Epithelial cell of esophagus (primary cell): ENCODE results near the gene TIGD1.

ENCODE experiments used
- DNase-seq: peaks from one replicate; pipeline ENCODE4 v3.0.0; 2010; ENCODE audit warnings: low read depth
- H3K4me3 ChIP-seq: 2 replicates; pipeline ENCODE4 v1.5.1; 2011; ENCODE audit warnings: mild to moderate bottlenecking, low read length, control low read depth
- TF ChIP-seq, protein P1 (sequence below): IDR thresholded peaks from 2 replicates; pipeline ENCODE4 v1.5.1; 2011; ENCODE audit warnings: low read depth, mild to moderate bottlenecking, low read length, control low read depth, inconsistent platforms; ENCODE audit not compliant: insufficient read depth; ENCODE audit errors: missing control alignments

The TIGD1 gene

DNA sequence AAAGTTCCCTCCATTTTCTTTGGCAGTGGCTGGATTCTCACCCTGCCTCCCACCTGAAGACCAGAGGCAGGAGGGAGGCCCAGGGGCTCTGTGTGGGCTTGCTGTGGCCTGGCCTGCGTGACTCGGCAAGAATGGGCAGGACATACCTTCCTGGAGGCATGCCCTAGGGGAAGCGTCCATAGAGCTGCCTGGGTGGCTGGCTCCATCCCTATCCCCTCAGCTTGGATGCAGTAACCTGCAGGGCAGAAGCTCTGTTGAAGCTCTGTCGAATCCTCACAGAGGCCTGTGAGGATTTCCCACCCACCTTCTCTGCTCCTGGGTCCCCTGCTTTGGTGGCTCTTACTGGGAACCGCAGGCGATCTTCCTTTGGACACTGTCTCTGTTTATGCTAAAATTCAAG, 31.5 kb downstream of the TIGD1 start:
- DNase-seq: peak; percentile 10
- no peak overlapping the region for H3K4me3 ChIP-seq
- TF ChIP-seq, protein P1, sequence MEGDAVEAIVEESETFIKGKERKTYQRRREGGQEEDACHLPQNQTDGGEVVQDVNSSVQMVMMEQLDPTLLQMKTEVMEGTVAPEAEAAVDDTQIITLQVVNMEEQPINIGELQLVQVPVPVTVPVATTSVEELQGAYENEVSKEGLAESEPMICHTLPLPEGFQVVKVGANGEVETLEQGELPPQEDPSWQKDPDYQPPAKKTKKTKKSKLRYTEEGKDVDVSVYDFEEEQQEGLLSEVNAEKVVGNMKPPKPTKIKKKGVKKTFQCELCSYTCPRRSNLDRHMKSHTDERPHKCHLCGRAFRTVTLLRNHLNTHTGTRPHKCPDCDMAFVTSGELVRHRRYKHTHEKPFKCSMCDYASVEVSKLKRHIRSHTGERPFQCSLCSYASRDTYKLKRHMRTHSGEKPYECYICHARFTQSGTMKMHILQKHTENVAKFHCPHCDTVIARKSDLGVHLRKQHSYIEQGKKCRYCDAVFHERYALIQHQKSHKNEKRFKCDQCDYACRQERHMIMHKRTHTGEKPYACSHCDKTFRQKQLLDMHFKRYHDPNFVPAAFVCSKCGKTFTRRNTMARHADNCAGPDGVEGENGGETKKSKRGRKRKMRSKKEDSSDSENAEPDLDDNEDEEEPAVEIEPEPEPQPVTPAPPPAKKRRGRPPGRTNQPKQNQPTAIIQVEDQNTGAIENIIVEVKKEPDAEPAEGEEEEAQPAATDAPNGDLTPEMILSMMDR: no peak

DNA sequence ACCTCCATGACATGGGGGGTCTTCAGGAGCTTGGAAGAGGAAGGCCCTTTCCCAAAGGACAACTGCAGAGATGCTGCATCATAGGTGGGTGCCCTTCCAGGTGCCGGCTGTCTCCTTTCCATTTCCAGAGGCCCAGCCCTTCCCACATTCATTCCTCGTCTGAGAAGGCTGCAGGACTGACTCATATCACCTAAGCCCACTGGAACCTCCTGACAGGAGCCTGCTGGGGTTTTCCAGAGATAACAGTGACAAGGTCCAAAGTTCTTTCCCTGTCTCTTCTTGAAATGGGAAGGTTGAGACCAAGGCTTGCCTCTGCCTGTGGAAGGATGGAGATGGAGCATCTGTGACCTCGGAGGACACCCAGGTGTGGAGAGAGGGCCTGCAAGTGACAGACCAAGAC, 33.8 kb downstream of the TIGD1 start:
- TF ChIP-seq, protein P1: no peak
- DNase-seq: no peak

DNA sequence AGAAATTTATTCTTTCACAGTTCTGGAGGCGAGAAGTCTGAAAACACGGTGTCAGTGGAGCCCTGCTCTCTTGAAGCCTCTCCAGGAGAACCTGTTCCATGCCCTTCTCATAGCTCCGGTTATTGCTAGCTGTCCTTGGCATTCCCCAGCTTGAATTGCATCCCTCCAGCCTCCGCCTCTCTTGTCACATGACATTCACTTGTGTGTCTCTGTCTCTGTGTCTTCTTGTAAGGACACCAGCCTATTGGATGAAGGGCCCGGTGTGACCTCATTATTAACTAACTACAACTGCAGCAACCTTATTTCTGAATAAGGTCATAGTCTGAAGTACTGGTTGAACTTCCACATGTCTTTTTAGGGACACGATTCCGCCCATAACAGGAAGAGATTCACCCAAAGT, 34.7 kb downstream of the TIGD1 start:
- TF ChIP-seq, protein P1: no peak
- no peak for DNase-seq
- H3K4me3 ChIP-seq: no peak overlapping the region

More for the DNA sequence above, 33.8 kb downstream of the TIGD1 start:
- H3K4me3 ChIP-seq: no peak overlapping the region

DNA sequence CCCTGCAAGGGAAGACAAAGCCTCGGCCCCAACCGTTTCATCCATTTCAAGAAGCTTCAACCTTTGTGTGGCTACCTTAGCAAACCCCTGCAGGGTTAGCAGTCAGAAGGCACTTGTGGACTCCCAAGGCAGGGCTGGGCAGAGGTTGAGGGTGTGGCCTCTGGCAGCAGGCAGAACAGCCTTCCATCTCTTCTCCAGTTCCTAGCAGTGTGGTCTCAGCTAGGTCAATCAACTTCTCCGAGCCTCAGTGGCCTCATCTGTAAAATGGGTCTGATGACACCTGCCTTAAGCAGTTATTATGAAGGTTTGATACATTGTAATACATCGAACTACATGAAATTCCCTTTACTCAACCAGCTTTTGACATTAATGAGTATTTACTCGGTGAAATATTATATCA, 37.0 kb downstream of the TIGD1 start:
- DNase-seq: no peak
- H3K4me3 ChIP-seq: no peak overlapping the region
- TF ChIP-seq, protein P1: no peak

DNA sequence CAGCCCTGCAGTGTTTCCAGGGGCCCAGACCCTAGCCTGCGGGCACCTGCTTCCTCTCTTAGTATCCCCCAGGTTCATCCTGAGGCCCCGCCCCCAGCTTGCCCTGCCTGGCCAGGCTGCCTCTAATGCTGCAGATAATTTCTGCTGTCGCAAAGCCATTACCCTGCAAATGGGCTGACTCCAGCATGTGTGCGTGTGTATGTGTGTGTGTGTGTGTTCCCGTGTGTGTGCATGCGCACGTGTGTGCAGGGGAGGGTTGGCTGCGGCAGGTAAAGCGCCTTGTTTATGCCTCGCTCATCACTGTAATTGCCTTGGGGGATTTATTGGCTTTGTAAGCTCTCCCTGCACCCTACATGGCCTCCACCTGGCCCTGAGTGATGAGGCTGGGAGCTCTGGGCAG, 37.8 kb downstream of the TIGD1 start:
- DNase-seq: no peak
- H3K4me3 ChIP-seq: no peak overlapping the region
- TF ChIP-seq, protein P1: no peak

DNA sequence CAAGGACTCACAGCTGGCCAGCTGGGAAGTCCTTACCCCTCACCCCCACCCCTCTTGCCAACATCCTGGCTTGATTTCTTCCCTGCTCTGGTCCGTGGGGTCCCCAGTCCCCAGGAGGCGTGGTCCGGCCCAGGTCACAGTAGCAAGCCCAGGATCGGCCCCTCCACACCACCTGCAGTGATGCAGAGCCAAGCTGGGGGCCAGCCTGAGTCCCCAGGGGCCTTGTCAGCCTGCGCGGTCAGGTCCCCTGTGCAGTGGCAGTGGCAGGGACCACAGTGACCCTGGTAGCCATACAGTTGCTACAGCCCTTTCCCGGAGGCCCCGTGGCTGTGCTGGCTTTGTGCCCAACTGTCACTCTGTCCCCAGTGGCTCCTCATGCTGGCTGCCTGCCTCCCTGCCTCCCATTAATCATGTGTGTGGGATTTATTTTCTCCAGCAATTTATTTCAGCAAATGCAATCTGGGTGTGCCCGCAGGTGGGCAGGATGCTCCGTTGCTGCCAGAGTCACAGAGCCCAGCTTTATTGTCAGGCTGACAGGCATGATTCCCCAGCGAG, 38.9 kb downstream of the TIGD1 start:
- no peak overlapping the region for H3K4me3 ChIP-seq
- DNase-seq: no peak
- TF ChIP-seq, protein P1: no peak

DNA sequence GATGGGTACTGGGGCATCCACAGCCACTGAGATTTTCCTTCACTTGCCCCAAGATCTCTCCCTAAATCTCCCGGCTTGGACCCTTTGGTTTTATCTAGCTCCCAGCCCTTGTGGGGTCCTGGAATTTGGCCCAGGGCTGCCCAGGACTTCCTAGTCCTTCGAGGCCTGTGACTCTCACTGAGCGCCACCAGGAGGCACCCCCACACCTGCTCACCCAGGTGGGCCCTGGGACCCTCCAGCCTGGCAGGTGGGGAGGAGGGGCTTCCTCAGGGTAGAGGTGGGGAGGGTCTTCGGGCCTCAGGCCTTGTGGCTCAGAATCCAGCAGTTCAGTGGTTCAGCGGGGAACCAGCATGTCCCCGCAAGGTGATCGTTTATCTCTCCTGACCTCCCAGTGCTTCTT, 42.1 kb downstream of the TIGD1 start:
- H3K4me3 ChIP-seq: no peak overlapping the region
- TF ChIP-seq, protein P1: no peak
- DNase-seq: no peak
